Measurements from ENCODE around the gene SYF2. TPM values are rescaled to one million over a fixed set of nuclear protein-coding genes. Genes with fewer than 3 reads are reported as not detected.
"Not testable (repeated sequence)": the region's sequence is repeated elsewhere in the genome, so short reads cannot be mapped to it uniquely, and the experiment has no call there.

Gene SYF2
- total RNA-seq, 1 donor from 2014 or later: 38.4 TPM

DNA sequence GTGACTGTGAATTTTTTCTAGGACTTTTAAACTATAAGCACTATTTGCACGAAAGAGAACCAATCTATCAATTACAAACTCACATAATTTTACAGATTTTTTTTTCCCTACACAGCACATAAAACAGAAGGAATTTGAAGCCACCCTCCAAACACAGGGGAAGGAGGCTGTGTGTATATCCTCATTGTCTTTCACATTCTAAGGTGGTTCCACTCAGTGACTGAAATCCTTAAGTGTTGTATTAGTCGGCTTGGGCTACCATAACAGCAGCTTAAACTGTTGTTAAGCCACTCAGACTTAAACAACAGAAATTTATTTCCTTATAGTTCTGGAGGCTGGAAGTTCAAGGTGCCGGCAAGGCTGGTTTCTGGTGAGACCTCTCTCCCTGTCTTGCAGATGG, 28.0 kb upstream of the SYF2 start:
- H3K27ac Mint-ChIP-seq (ENCODE audit: unreplicated experiment); DNase-seq (ENCODE audit: extremely low spot score, unreplicated experiment); H3K4me3 Mint-ChIP-seq (ENCODE audit: unreplicated experiment); H3K9me3 Mint-ChIP-seq (ENCODE audit: unreplicated experiment); H3K27me3 Mint-ChIP-seq (ENCODE audit: unreplicated experiment); H3K4me1 Mint-ChIP-seq (ENCODE audit: unreplicated experiment); H3K36me3 Mint-ChIP-seq (ENCODE audit: unreplicated experiment): not testable (repeated sequence)

DNA sequence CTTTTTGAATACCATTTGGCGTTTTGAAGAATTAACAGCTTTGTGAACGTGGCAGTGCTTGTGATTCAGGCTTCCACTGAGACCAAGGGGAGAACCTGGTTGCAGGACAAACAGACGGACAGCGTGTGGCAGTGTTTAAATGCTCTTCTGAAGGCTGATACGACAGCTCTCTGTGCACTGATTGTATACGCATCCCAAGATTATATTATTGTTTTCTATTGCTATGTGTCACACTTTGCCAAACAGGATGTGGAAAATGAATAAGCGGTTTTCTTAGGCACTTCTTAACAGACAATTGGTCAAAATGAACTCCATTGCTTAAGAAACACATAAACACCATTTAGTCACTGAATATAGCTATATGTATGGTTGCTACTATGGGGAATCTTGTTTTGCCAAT, 27.5 kb upstream of the SYF2 start:
- H3K36me3 Mint-ChIP-seq (ENCODE audit: unreplicated experiment); H3K27me3 Mint-ChIP-seq (ENCODE audit: unreplicated experiment); H3K9me3 Mint-ChIP-seq (ENCODE audit: unreplicated experiment); DNase-seq (ENCODE audit: extremely low spot score, unreplicated experiment); H3K4me3 Mint-ChIP-seq (ENCODE audit: unreplicated experiment); H3K27ac Mint-ChIP-seq (ENCODE audit: unreplicated experiment); H3K4me1 Mint-ChIP-seq (ENCODE audit: unreplicated experiment): not testable (repeated sequence)
- TF ChIP-seq, protein P1, sequence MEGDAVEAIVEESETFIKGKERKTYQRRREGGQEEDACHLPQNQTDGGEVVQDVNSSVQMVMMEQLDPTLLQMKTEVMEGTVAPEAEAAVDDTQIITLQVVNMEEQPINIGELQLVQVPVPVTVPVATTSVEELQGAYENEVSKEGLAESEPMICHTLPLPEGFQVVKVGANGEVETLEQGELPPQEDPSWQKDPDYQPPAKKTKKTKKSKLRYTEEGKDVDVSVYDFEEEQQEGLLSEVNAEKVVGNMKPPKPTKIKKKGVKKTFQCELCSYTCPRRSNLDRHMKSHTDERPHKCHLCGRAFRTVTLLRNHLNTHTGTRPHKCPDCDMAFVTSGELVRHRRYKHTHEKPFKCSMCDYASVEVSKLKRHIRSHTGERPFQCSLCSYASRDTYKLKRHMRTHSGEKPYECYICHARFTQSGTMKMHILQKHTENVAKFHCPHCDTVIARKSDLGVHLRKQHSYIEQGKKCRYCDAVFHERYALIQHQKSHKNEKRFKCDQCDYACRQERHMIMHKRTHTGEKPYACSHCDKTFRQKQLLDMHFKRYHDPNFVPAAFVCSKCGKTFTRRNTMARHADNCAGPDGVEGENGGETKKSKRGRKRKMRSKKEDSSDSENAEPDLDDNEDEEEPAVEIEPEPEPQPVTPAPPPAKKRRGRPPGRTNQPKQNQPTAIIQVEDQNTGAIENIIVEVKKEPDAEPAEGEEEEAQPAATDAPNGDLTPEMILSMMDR (IDR thresholded peaks at IDR 0.05): peak; percentile 44

DNA sequence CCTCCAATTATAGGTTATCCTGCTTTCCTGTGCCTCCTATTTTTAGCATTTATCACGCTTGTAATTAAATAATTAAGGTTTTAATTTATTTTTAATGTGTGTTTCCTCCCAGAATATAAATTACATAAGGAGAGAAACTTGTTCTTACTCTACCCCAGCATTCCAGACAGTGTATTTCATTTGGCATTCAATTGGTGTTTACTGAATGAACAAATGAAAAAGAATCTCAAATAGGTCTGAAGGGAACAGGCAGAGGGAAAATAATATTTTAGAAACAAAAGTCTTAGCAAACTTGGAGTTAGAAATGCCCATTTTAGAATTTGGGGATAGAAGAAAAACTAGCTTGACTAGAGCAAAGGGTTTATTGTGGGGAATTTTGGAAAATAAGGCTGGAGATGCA, 24.9 kb upstream of the SYF2 start:
- TF ChIP-seq, protein P1 (IDR thresholded peaks at IDR 0.05): no peak
- no peak overlapping the region for H3K27ac Mint-ChIP-seq (ENCODE audit: unreplicated experiment)
- H3K9me3 Mint-ChIP-seq (ENCODE audit: unreplicated experiment): no peaks in the 10 kb centered on the region
- H3K4me3 Mint-ChIP-seq (ENCODE audit: unreplicated experiment): no peak overlapping the region
- H3K36me3 Mint-ChIP-seq (ENCODE audit: unreplicated experiment): no peaks in the 10 kb centered on the region
- no peaks in the 10 kb centered on the region for H3K27me3 Mint-ChIP-seq (ENCODE audit: unreplicated experiment)
- DNase-seq (ENCODE audit: extremely low spot score, unreplicated experiment): no peak
- H3K4me1 Mint-ChIP-seq (ENCODE audit: unreplicated experiment): peaks cover 4% of the 10 kb centered on the region

DNA sequence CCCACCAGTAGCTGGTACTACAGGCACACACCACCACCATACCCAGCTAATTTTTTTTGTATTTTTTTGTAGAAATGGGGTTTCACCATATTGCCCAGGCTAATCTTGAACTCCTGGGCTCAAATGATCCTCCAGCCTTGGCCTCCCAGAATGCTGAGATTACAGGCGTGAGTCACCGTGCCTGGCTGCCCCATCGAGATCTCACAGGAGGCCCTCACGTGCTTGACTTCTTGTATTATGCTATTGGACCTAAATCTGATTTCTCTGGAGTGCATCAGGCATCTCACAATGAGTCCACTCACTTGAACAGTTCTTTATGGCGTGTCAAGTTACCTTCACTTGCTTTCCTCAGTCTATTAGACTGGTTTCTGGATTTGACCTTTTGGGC, 24.3 kb upstream of the SYF2 start:
- no peaks in the 10 kb centered on the region for H3K27me3 Mint-ChIP-seq (ENCODE audit: unreplicated experiment)
- no peak overlapping the region for H3K27ac Mint-ChIP-seq (ENCODE audit: unreplicated experiment)
- H3K4me1 Mint-ChIP-seq (ENCODE audit: unreplicated experiment): peaks cover 4% of the 10 kb centered on the region
- TF ChIP-seq, protein P1 (IDR thresholded peaks at IDR 0.05): no peak
- no peaks in the 10 kb centered on the region for H3K36me3 Mint-ChIP-seq (ENCODE audit: unreplicated experiment)
- no peak for DNase-seq (ENCODE audit: extremely low spot score, unreplicated experiment)
- H3K4me3 Mint-ChIP-seq (ENCODE audit: unreplicated experiment): no peak overlapping the region
- no peaks in the 10 kb centered on the region for H3K9me3 Mint-ChIP-seq (ENCODE audit: unreplicated experiment)

DNA sequence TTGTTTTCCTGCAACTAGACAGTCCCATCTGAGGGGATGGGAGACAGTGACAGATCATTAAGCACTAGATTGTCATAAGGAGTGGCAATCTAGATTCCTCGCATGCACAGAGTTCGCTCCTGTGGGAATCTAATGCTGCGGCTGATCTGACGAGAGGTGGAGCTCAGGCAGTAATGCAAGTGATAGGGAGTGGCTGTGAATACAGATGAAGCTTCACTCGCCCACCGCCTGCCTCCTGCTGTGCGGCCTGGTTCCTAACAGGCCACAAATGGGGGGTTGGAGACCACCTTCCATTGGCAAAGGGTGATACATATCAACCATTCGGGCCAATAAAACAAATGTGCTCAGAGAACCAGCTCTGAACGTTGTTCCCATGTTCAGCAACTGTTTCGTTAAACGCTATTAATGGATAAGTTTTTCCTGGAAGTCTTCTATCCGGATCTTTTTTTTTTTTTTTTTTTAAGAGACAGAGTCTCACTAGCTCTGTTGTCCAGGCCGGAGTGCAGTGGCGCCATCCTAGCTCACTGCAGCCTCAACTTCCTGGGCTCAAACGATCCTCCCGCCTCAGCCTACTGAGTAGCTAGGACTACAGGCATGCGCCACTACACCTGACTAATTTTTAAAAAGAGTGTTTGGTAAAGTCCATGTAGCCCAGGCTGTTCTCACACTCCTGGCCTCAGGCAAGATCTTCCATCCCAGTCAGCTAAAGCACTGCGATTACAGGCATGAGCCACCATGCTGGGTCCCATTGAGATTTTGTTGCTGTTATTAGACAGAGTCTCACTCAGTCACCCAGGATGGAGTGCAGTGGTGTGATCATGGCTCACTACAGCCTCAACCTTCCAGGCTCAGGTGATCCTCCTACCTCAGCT, 23.6 kb upstream of the SYF2 start:
- no peaks in the 10 kb centered on the region for H3K27me3 Mint-ChIP-seq (ENCODE audit: unreplicated experiment)
- peaks cover 4% of the 10 kb centered on the region for H3K4me1 Mint-ChIP-seq (ENCODE audit: unreplicated experiment)
- no peaks in the 10 kb centered on the region for H3K36me3 Mint-ChIP-seq (ENCODE audit: unreplicated experiment)
- no peaks in the 10 kb centered on the region for H3K9me3 Mint-ChIP-seq (ENCODE audit: unreplicated experiment)
- TF ChIP-seq, protein P1 (IDR thresholded peaks at IDR 0.05): no peak
- no peak overlapping the region for H3K4me3 Mint-ChIP-seq (ENCODE audit: unreplicated experiment)
- DNase-seq (ENCODE audit: extremely low spot score, unreplicated experiment): no peak
- H3K27ac Mint-ChIP-seq (ENCODE audit: unreplicated experiment): no peak overlapping the region
